ENCODE results near the gene GPC5. TPM values are rescaled to one million over a fixed set of nuclear protein-coding genes. Genes with fewer than 3 reads are reported as not detected.

The GPC5 gene
- total RNA-seq, 1 experiment from 2014 or later = 0.26 TPM

GRCh38 chr13:91902291-91902690 is 503.9 kb downstream of the GPC5 start:
- H3K9me3 ChIP-seq (ENCODE audit: control insufficient read depth, insufficient read depth, low read depth, low read length) = no peaks in the 10 kb centered on the region
- in situ Hi-C loops (cut with HindIII; ENCODE audit: low pct_unique_long_range_greater_than_20kb, low sequenced_read_pairs) = no loop called here
- no peak overlapping the region for H3K27ac ChIP-seq (ENCODE audit: low read length)
- no TSS peak for BruUV-seq (replicated peaks)
- no peaks in the 10 kb centered on the region for H3K36me3 ChIP-seq (ENCODE audit: control insufficient read depth, insufficient read depth, low read length)
- intact Hi-C loops (cut with micrococcal nuclease; ENCODE audit: unreplicated experiment) = no loop called here
- ChIA-PET POLR2A (no interaction called here), CTCF (no interaction called here)
- DNase-seq (ENCODE audit: low read depth, low spot score) = no peak
- H3K4me1 ChIP-seq (ENCODE audit: control insufficient read depth, insufficient read depth, low read length) = no peaks in the 10 kb centered on the region
- H3K27me3 ChIP-seq (ENCODE audit: control insufficient read depth, insufficient read depth, low read length) = no peaks in the 10 kb centered on the region
- no peak for ATAC-seq
- TF ChIP-seq SIN3A (IDR thresholded peaks at IDR 0.05; ENCODE audit: borderline replicate concordance, insufficient read depth, low read depth, low read length) = no peak
- no peak for TF ChIP-seq CTCF (IDR thresholded peaks at IDR 0.05)
- TF ChIP-seq TCF7L2 (IDR thresholded peaks at IDR 0.05; ENCODE audit: low read depth, low read length) = no peak
- no peak for TF ChIP-seq POLR2AphosphoS5 (IDR thresholded peaks at IDR 0.05; ENCODE audit: low read depth, low read length)
- TF ChIP-seq REST (IDR thresholded peaks at IDR 0.05; ENCODE audit: insufficient read depth in 1 of 2, low read depth in 2 of 2, low read length in 1 of 2) = no peak
- no peak overlapping the region for H3K4me3 ChIP-seq (ENCODE audit: low read depth in 2 of 2, low read length in 2 of 2)

- Histone ChIP-seq H3K9me3 (ENCODE audit: control insufficient read depth, insufficient read depth, low read depth, low read length) (no peaks in the 10 kb centered on the region), H3K27me3 (ENCODE audit: control insufficient read depth, insufficient read depth, low read length) (no peaks in the 10 kb centered on the region), H3K4me1 (ENCODE audit: control insufficient read depth, insufficient read depth, low read length) (no peaks in the 10 kb centered on the region), H3K36me3 (ENCODE audit: control insufficient read depth, insufficient read depth, low read length) (no peaks in the 10 kb centered on the region), H3K27ac (ENCODE audit: low read length) (no peak overlapping the region), H3K4me3 (ENCODE audit: low read depth in 2 of 2, low read length in 2 of 2) (no peak overlapping the region)
- ATAC-seq = no peak
- no peak for TF ChIP-seq TCF7L2 (IDR thresholded peaks at IDR 0.05; ENCODE audit: low read depth, low read length)
- TF ChIP-seq SIN3A (IDR thresholded peaks at IDR 0.05; ENCODE audit: borderline replicate concordance, insufficient read depth, low read depth, low read length) = no peak
- TF ChIP-seq POLR2AphosphoS5 (IDR thresholded peaks at IDR 0.05; ENCODE audit: low read depth, low read length) = no peak
- no peak for TF ChIP-seq REST (IDR thresholded peaks at IDR 0.05; ENCODE audit: insufficient read depth in 1 of 2, low read depth in 2 of 2, low read length in 1 of 2)
- no peak for TF ChIP-seq CTCF (IDR thresholded peaks at IDR 0.05)
- intact Hi-C loops (cut with micrococcal nuclease; ENCODE audit: unreplicated experiment) (no loop called here), in situ Hi-C loops (cut with HindIII; ENCODE audit: low pct_unique_long_range_greater_than_20kb, low sequenced_read_pairs) (no loop called here)
- CTCF ChIA-PET = no interaction called here
- POLR2A ChIA-PET = no interaction called here
- DNase-seq (ENCODE audit: low read depth, low spot score) = no peak
- BruUV-seq (replicated peaks) = no TSS peak
These were observed 505.6 kb downstream of the GPC5 start for GRCh38 chr13:91904005-91904404.
